CD4-positive, alpha-beta T cell treated with Interferon alpha-2 for 1 hour (primary cell): ENCODE data around the gene THOC3.
"Not testable (repeated sequence)": the region's sequence is repeated elsewhere in the genome, so short reads cannot be mapped to it uniquely, and the experiment has no call there.

Experiments
- DNase-seq, 2 donors: peaks; one replicate each; pipeline ENCODE4 v3.0.0-alpha.2; 2020 to 2022

THOC3 gene

DNA sequence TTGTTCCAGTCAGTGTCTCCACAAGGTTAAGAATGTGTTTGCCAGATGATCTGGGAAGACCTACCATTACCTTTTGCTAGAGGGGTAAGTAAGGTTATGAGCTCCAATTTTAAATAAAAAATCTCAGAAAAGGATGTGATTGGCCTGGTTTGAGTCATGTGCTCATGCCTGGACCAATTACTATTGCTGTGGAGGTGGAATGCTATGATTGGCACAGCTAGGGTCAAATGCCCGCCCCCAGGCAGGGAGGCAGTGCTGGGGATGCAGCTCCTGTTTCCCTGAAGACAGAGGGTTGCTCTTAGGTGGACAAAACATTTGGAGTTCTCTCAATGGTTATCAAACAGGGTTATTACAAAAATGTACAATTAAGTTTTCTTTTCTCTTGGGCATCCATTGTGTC lies 29.6 kb downstream of the THOC3 start:
- not testable (repeated sequence) for DNase-seq

GRCh38 chr5:175928752-175929151 lies 39.4 kb downstream of the THOC3 start:
- not testable (repeated sequence) for DNase-seq

DNA sequence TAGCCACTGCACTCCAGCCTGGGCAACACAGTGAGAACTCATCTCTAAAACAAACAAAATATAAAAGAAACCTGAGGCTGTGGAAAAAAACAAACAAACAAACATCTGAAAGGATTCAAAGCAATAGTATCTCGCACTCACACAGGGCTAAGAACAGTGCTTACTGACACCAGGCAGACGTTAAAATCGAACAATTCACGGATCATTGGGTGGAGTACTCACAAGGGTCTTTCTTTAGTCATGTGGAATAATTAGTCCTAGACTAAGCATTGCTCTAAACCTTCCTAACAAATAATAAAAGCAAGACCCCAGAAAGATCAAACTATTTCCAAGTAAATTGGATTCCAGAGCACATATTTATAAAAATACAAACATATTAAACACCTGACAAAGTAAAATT lies 43.0 kb downstream of the THOC3 start:
- DNase-seq = not testable (repeated sequence)

DNA sequence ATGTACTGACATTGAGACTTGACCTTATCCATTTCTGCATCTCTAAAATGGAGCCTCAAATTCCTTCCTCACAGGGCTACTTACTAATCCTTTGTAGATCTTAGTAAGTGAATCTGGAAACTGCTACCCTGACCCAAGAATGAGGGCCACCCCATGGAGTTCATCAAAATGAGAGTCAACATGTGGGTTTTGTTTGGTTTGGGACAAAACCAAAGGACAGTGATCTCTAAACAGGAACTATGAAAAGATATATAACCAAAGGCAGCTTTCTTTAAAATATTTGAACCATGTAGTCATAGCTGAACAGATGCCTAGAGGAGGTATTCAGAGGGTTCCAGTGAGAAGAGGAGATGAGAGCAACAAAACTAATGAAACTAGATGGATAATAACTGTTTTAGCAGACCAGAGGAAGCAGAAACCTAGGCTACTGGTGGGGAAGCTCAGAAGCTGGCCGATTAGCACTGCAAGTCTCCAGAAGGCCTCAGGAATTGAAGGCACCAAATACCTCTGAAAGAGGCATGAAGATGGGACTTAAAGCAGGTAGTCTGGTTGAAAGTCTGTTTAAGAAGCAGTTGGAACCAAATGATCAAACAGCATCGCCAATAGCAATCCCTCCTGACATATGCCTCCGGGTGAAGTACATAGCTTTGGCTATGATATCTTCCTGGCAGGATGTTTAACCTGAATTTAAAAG lies 45.8 kb downstream of the THOC3 start:
- DNase-seq = no peak

GRCh38 chr5:175921061-175921730 lies 46.9 kb downstream of the THOC3 start:
- DNase-seq = no peak

DNA sequence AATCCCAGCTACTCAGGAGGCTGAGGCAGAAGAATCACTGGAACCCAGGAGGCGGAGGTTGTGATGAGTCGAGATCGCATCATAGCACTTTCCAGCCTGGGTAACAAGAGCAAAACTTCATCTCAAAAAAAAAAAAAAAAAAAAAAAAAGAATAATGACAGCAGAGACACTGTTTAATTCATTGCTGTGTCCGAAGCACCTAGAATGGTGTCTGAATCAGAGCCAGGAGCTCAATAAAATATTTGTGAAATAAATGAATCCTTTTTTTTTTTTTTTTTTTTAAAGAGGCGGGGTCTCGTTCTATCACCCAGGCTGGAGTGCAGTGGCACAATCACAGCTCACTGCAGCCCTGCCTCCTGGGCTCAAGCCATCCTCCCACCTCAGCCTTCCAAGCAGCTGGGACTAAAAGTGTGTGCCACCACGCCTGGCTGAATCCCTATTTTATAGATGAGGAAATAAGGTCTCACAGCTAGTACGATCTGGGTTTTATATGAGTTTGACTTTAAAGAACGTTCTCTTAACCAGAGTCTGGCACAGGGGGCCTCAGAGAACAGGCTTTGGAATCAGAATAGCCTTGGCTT lies 47.8 kb downstream of the THOC3 start:
- DNase-seq = no peak

DNA sequence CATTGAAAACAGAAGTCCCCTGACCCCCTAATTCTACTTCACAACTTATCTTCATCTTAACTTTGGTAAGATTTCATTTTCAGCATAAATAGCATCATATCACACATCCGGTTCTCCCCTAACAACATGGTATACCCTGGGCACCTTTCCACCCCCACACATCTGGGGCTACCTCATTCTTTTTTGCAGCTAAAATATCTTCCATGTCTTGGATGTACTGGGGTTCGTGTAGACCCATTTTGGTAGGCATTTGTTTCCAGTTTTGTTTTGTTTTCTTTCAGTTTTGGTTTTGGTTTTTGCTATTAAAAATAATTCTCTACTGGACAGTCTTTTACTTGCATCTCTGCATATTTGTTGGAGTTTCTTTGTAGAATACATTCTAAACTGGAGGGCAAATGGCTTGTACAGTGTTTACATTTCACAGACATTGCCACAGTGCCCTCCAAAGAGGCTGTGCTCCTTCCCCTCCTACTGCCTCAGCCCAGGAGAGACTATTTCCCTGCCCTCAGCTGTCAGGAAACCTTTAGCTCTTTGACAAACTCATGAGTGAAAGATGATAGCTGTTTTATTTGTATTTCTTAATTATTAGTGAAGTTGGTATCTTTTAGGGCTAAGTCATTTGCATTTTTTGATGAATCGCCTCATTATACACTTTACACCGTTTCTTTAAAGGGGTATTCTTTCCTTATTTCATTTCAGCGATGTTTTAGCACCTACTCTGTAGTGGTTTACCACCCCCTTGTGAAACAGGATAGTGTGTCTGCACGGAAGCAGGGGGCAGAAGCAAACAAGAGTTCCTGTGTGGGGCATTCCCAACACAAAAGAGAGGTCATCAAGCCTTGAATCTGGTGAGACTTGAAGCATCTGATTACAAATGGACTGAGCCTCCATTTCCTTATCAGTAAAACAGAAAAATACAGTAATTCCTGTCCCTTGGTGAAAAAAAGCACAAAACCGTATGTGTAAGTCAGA lies 52.8 kb downstream of the THOC3 start:
- DNase-seq = peak in 1 of 2 donors; percentile 41

GRCh38 chr5:175913835-175914672 lies 54.1 kb downstream of the THOC3 start:
- DNase-seq = not testable (repeated sequence)

GRCh38 chr5:175910072-175910471 lies 58.0 kb downstream of the THOC3 start:
- not testable (repeated sequence) for DNase-seq
